ENCODE results near the gene TP73.

TP73 gene

DNA sequence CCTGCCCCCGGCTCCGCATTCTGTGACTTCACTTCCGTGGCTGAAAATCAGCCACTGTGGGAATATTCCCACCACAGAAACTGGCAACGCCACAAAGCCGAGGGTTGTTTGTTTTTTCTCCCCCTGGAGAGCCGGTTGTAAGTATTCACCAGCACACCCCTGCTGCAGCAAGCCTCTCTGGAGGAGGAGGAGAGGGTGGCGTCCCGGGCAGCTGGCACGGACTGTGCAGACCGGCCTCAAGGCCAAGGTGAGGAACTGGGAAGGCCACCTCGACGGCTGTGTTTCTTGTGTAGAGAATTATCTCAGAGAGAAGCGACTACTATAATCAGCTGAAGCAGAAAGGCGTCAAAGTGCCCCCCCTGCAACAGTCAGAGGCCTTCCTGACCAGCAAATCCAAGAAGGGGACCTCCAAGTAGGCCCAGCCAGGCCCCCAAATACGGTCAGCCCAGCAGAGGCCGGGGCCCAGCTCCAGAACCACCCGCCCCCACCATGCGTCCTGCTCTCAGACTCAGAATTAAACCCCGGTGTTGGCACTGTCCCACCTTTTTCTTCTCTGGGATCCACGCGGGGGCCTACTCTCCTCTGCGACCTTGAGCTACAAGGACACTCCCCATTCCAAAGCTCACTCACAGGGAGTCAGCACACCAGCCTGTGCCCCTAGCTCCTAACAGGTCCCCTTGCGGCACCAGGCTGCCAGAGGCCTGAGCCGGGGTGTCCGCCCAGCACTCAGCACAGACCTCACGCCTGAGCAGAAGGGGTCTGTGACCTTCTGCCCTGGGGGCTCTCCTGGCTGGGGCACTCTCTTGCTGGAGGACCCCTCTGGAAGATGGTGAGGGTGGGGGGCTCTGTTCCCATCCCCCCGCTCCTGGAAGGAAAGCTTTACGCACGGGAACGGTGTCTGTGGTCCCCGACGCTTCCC is 119.1 kb downstream of the TP73 start:
- no peak for DNase-seq

DNA sequence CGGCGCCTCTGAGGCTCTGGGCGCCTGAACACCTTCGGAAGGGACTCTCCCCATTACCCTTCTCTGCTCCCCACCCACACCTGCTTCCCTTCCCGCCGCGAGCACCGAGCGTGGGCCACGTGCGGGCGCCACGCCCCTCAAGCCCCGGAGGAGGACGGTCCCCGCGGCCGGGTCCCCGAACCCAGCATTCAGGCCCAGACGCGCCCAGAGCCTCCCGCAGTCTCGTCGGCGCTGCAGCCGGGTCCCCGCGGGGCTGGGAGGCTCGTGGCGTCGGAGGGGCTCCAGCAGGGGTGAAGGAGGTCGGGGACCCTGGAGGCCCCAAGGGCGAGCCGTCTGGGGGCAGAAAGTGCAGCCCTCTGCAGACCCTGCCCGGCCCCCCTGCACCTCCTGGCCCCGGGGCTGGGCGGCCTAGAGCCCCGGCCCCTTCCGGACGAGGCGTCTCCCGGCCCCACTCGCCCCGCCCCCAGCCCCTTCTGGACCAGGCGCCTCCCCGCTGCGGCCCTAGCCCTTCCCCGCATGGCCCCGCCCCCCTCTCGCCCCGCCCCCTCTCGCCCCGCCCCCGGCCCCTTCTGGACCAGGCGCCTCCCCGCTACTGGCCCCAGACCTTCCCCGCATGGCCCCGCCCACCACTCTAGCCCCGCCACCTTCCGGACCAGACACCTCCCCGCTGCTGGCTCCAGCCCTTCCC is 119.9 kb downstream of the TP73 start:
- DNase-seq: peak; percentile 87

DNA sequence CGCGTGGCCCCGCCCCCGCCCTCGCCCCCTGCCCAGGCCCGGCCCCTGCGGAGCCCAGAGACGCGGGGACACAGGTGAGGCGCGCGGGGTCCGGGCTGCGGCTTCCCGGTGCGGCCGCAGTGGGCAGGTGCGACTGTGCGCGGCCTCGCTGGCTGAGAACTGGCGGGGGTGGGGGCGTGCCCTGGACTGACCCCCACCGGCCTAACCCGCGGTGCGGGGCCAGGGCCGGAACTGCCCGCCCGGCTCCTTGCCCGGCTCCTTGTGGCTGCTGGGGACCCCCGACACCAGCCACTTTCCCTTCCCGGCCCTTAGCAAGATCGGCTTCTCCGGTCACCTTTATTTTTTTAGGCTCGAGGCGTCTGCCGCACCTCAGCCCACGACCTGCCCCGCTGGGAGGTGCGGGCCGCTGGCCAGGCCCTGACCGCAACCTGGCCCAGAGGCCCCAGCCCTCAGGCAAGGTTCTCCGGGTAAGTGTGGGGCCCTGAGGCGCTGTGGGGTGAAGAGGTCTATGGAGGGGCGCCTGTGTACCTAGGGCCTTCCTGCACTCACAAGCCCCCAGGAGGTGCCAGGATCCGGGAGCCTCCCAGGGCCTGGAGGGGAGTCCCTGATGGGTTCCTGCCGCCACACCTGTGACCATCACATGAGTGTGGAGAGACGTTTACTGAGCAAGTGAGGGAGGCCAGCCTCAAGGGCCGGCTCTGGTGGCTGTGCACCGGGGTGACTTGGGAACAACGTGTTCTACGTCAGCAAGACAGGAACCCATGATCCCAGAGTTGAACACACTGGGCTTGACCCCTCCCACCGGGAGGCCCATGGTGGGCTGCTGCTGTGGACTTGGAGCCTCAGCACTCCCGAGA is 120.6 kb downstream of the TP73 start, which contains the start of gene SMIM1:
Gene SMIM1 (plus strand): TSS at position 35 of the 857 bp plus-strand sequence. CDS start 2,625 bp downstream, outside the sequence.
- DNase-seq: no peak

DNA sequence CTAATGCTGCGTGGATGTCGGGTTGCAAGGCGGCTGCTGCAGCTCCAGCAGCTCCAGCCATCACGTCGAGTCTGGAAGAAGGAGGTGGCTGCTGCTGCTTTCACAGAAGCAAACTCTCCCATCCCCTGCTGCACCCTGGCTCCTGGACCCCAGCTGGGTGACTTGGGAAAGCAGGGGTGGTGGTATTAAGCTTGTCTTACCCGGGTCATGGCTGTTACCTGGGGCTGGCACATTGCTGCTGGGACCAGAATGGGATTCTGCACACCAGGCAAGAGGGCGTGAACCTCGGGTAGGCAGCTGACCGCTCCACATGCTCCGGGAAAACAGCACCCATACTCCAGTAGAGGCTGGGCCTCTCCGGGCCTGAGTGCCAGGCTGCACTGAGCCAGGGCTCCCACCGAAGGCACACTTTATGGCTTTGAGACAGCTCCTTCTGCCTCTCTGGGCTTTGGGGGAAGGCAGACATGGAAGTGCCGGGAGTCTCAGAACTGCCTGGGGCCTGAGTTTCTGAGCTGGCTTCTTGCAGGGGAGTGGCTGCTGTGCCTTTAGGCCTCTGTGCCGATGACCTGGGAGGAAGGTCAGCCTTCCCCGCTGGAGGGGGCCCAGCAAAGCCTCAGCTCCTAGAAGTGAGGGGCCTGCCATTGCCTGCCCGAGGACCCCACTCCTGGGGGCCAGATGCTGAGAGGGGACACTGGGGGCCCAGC is 121.4 kb downstream of the TP73 start:
- no peak for DNase-seq

DNA sequence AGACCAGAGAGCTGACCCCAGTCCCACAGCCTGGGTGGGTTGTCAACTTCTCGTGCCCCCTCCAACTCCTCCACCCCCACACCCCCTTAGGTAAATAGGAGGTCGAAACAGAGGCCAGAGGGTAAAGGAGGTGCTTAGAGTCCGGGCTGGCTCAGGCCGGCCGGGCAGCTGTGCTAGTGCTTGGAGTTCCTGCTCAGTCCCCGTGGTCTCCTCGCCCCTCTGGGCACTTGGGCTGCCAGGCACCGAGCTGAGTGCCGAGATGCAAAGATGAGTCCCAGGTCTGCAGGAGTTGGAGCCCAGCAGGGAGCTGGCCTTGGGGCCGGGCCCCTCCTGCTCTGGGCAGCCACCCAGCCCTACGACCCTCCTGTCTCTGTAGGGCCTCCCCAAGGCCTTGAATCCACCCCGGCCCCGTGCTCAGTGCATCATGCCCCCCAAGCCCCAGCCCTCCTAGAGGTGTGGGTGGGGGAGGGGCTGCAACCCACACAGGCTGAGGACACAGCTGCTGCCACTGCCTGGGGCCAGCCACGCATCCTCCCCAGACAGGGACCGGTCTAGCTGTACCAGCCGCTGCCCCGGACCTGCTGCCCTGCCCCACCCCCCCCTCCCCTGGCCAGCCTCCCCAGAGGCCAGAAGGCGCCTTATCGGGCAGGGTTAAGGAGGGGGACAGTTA is 122.1 kb downstream of the TP73 start:
- no peak for DNase-seq

DNA sequence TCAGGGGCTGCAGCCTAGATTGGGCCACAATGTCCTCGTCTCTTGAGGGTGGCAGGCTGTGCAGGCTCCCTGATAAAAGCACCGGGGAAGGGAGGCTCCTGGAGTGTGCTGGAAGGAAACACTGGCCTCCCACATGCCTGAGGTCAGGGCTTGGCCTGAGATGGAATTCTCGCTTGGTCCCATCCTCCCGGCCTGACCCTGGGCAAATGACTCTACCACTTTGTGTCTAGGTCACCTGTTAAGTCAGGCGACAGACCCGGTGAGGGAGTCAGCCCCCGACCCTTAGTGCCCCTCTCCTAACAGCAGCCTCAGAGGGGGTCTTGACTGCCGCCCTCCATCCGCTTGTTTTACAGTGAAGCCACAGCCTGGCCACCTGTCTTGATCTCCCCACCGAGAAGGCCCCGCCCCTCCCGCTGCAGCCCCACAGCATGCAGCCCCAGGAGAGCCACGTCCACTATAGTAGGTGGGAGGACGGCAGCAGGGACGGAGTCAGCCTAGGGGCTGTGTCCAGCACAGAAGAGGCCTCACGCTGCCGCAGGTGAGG is 122.7 kb downstream of the TP73 start:
- no peak for DNase-seq

DNA sequence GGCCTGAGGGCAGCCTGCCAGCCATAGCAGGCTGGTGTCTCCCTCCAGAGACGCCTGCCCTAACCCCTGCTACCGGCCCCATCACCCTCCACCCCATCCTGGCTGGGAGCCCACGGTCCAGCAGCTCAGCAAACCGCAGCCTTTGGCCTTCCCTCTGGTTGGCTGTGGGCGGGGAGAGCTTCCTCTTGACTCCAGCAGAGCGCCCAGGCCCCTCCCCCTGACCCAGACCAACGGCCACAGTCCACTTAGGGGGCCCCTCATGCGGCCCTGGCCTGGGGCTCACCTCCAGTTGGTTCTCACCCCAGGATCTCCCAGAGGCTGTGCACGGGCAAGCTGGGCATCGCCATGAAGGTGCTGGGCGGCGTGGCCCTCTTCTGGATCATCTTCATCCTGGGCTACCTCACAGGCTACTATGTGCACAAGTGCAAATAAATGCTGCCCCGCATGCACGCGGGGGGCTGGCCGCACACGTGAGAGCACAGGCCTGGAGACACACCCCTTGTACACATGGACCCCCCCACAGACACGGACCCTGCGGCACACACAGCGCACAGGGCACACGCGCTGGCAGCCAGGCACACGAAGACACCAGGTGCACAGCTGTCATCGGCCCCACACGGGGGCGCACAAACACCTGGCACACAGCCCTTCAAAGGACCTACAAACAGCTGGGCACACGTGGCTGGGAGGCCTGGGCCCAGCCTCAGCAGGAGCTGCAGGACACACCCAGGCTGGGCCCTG is 123.3 kb downstream of the TP73 start:
- DNase-seq: no peak

DNA sequence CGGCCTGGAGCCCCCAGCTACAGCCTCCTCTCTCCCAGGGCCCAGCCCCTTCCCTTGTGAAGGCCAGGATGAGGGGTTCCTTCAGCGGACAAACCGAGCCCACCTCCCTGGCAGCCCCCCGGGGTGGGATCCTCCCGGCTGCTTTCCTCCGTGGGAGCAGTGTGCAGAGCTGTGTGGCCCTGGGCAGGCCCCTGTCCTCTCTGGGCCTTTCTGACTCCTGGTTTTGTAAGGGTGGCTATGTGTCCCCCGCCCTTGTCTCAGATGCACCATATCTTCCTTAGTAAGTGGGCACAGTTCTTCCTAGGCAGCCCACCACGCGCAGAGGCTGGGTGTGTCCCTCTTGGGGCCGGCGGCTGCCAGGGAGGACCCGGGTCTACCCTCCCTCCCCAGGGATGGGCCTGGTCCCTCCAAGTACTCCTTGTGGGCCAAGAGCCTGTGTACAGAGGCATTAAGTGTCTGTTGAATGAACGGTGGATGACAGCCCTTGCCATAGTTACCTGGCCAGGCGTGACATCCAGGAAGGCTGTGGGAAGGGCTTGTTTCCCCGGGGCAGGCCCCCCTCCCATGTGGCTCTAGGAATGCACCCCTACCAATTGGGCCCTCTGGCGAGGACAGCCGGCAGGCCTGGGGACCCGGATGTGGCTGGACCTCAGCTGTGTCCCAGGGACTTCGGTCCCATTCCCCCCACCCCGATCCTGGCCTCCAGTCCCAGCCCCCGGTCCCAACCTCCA is 124.1 kb downstream of the TP73 start:
- no peak for DNase-seq

DNA sequence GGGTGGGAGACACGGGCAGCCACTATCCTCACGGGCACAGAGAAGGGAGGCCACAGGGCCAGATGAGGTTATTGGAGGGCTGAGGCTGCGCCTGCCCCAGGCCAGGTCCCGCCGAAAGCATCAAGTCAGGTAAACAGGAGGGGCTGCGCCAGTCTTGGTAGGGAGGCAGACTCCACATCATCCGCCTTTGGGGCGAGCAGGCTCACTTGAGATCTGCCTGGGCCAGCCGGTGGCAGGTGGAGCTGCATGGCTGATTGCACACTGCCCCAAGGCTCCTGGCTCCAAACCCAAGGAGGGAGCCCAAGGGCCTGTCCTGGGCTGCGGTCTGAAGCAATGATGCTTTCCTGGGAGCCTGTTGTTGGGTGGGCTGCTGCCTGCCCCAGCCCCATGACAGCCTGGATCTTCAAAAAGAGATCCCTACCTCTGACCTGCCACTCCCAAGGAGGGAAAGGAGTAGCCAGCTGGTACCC is 124.8 kb downstream of the TP73 start:
- no peak for DNase-seq

DNA sequence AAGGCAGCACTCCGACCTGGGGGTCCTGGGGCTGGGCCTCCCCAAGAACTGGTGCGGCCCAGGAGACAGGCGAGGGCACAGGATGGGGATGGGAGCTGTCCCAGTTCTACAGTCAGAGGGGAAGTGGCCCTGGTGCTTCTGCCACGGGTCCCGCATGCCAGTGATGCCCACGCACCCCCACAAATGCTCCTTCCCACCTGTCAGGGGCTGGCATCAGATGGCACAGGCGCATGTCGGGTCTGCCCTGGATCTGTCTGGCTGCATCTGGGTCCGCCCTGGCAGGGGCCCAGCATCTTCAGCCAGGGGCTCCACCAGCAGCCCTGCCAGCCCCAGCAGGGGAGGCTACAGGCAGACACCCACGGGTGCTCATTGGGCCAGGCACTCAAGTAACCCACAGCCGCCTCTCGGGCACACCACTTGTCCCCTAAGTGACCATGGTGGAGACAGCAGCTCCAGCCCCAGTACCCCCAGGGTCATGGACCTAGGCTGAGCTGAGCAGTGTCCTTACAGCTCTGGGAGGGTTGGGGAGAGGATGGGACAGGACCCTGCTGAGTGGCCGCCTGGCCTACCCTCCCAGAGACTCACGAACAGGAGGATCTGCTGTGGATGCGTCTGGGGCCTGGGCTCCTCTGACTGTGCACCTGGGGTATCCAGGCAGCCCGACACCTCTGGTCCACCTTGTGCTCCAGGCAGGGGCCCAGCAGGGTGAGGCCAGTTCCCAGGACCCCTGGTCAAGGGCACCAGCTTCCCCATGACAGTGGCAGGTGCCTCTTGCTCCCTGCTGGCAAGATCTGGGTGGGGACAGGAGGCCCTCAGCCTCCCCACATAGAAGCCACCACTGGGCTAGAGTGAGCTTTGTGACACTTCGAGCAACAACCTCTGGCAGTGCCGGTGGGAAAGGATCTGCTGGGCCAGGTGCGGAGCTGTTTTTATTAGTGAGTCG is 125.6 kb downstream of the TP73 start:
- DNase-seq: no peak

DNA sequence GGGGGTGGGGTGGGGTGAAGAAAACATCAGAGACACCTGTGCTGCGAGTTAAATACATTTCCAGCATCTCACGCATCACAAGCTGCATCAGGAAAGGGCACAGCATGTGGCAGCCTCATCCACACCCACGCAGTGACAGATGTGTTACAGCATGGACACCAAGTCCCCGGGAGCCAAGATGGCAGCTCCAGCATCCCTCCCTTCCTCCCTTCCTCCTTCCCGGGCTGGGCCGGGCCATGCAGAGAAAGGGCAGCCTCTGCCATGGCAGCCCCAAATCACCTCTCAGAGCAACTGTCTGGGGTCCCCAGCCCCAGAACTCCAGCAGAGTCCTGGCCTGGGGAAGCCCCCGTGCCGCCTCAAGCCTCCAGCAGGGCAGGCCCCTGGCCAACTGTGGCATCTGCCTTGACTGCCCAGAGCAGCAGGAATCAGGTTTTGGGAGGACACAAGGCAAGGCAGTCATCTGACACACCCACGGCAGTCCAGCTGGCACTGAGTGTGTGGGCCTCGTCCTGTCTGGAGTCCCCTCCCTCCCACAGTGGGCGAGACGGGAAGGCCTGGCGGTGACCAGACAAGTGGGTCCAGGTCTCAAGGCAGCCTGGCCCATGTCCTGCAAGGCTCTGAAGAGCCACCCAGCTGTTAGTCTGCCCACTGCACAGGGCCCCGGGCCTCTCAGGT is 126.4 kb downstream of the TP73 start:
- DNase-seq: no peak

DNA sequence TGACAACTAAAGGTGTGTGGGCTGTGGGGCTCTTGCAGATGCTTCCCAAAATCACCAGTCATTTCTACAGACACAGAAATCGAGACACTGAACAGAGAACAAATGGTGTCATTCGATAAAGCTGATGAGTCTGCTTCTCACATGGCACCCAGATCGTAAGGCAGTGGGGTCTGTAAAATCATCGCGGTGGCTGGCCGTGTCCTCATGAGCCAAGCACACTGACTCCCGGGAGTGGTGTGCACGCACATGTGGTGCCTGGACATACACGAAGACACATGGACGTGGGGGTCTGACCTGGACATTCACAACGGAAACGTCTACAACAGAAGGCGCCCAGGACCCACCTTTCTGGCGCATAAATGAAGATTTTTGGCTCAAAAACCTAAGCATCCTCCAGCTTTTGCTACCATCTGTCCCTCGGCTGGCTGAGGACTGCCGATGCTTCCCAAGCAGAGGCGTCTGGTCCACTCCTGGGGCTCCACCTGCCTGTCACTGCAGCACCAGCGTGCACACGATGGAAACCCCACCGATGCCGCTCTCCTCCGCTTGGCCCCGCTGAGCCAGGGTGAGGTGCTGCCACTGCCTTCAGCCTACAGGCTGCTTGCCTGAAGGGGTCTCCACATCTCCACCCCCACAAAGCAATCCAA is 127.1 kb downstream of the TP73 start:
- DNase-seq: no peak

DNA sequence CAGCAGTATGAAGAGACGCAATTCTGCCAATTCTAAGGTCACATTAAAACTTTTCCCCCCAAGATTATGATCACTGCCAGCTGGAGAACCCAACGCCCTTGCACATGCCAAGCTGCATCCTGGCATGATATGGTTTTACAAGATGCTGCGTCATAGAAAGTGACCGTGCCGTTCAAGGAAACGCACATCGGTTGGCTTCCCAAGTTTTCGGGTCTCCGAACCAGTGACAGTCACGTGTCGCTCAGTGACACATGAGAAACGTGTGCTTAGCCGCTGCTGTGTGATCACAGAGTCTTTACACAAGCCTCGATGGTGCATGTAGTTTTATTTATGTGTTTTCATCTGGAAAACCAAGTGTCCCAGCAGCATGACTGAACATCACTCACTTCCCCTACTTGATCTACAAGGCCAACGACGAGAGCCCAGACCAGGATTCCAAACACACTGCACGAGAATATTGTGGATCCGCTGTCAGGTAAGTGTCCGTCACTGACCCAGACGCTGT is 127.6 kb downstream of the TP73 start:
- DNase-seq: no peak

DNA sequence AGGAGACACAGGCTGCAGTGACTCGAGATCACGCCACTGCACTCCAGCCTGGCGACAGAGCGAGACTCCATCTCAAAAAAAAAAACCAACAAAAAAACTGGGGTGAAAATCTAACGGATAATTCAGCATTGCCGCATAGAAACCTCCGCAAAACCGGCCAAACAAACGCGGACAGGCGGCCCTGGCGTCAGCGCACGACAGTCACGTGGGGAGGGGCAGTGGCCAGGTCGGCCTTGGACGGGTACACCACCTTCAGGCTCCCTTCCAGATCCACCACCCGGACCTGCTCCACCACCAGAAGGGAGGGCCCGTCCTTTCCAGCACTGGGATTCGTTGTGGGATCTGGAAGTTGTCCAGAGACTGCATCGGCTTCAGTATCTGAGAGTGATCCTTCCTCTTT is 128.6 kb downstream of the TP73 start:
- DNase-seq: no peak

DNA sequence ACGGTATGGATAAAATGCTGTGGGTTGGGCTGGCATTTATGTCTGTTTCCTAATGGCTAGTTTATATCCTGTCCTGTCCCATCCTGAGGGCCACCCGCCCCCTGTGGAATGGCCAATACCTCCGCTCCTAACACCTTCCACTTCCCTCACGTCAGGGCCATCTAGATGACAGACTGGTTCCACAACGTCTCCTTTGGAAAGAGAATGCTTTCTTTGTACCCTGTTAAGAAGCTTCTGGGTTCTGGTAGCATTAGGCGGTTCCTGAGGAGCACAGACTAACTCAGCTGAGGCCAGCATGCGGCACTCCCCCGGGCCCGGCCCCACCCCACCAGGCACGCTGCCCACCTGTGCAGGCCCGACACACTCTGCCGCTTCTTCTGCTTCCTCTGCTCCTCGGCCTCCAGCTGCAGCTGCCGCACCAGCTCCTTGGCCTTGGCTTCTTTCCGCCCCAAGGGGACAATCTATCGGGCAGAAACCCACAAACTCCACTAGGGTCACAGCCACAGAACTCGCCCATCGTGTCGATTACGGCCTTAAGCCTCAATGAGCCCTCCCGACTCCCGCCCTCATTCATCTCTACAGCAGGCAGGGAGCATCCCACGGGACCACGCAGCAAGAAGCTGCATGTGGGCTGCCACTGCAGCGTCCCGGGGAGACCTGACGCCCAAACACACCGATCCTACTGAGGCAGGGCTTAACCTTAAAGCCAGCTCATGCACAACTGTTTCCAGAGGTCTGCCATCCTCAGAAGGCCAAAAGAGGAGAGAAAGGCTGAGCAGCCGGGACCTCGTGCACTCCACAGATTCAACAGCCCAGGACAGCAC is 131.5 kb downstream of the TP73 start:
- no peak for DNase-seq

DNA sequence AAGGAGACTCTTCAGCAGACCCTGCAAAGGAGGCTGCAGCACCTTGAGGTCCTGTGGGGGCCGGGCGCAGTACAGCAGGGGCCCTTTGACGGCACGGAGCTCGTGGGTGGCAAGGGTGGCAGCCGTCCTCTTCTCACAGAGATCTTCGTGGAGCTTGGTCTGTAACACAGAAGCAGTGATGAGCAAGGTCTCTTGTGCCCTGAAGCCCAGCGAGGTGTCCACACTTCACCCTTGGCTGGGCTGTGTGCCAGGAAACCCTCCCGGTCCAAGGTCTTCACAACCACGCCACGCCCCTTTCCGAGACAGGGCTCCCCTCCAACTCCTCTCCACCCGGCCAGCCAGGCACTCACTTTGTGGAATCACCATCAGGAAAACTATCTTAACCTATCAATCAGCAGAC is 132.7 kb downstream of the TP73 start:
- DNase-seq: no peak
